Calu3 (cell line): Measurements from ENCODE around the gene KREMEN1. TPM values are rescaled to one million over a fixed set of nuclear protein-coding genes. Genes with fewer than 3 reads are reported as not detected.
"Not testable (repeated sequence)": the region's sequence is repeated elsewhere in the genome, so short reads cannot be mapped to it uniquely, and the experiment has no call there.

Experiments
- BruUV-seq: library from RNA; stranded (reverse); fragments of 400-500 nt; replicated peaks from 2 replicates; lab custom pipeline; 2021; lab: Mats Ljungman, UMichigan
- CTCF ChIA-PET: fragments of 300-600 bp; sonication (Branson Sonifier 250); formaldehyde crosslinking; loops from one replicate; lab custom pipeline; 2022; ENCODE audit warnings: antibody characterized with exemption; lab: Charles Lee
- DNase-seq: peaks from one replicate; pipeline ENCODE4 v3.0.0; 2022
- H3K27ac Mint-ChIP-seq: one replicate; pipeline ENCODE4 v1.8.0; 2022; ENCODE audit warnings: mixed read lengths; ENCODE audit not compliant: unreplicated experiment
- H3K27me3 Mint-ChIP-seq: one replicate; pipeline ENCODE4 v1.8.0; 2022; ENCODE audit warnings: mixed read lengths; ENCODE audit not compliant: unreplicated experiment
- H3K36me3 Mint-ChIP-seq: one replicate; pipeline ENCODE4 v1.8.0; 2022; ENCODE audit warnings: mild to moderate bottlenecking, moderate library complexity, mixed read lengths; ENCODE audit not compliant: insufficient read depth, unreplicated experiment
- H3K4me1 Mint-ChIP-seq: one replicate; pipeline ENCODE4 v1.8.0; 2022; ENCODE audit warnings: mild to moderate bottlenecking, low read depth, mixed read lengths; ENCODE audit not compliant: unreplicated experiment
- H3K4me3 Mint-ChIP-seq: one replicate; pipeline ENCODE4 v1.8.0; 2022; ENCODE audit warnings: mild to moderate bottlenecking, low read depth, moderate library complexity, mixed read lengths; ENCODE audit not compliant: unreplicated experiment
- H3K9me3 Mint-ChIP-seq: one replicate; pipeline ENCODE4 v1.8.0; 2022; ENCODE audit warnings: low read depth, mixed read lengths; ENCODE audit not compliant: unreplicated experiment
- intact Hi-C: fragments of 100-400 bp; cut with micrococcal nuclease; formaldehyde crosslinking; loops from one replicate; pipeline ENCODE4 v1.10.0; 2022; ENCODE audit not compliant: unreplicated experiment
- total RNA-seq: library from RNA; stranded (reverse); gene quantifications from 2 replicates; pipeline ENCODE4 v1.2.3, GENCODE V29; 2022
- TF ChIP-seq, protein P1 (sequence below): fragments of 200-600 bp; IDR thresholded peaks from one replicate; pipeline ENCODE4 v1.8.0; 2022; ENCODE audit warnings: antibody characterized with exemption; ENCODE audit not compliant: unreplicated experiment

Gene KREMEN1
- total RNA-seq, 1 experiment from 2014 or later: 2.8 TPM

GRCh38 chr22:29117799-29118477 lies 45.1 kb downstream of the KREMEN1 start:
- CTCF ChIA-PET: no interaction called here
- TF ChIP-seq, protein P1, sequence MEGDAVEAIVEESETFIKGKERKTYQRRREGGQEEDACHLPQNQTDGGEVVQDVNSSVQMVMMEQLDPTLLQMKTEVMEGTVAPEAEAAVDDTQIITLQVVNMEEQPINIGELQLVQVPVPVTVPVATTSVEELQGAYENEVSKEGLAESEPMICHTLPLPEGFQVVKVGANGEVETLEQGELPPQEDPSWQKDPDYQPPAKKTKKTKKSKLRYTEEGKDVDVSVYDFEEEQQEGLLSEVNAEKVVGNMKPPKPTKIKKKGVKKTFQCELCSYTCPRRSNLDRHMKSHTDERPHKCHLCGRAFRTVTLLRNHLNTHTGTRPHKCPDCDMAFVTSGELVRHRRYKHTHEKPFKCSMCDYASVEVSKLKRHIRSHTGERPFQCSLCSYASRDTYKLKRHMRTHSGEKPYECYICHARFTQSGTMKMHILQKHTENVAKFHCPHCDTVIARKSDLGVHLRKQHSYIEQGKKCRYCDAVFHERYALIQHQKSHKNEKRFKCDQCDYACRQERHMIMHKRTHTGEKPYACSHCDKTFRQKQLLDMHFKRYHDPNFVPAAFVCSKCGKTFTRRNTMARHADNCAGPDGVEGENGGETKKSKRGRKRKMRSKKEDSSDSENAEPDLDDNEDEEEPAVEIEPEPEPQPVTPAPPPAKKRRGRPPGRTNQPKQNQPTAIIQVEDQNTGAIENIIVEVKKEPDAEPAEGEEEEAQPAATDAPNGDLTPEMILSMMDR: no peak
- no peak for DNase-seq

DNA sequence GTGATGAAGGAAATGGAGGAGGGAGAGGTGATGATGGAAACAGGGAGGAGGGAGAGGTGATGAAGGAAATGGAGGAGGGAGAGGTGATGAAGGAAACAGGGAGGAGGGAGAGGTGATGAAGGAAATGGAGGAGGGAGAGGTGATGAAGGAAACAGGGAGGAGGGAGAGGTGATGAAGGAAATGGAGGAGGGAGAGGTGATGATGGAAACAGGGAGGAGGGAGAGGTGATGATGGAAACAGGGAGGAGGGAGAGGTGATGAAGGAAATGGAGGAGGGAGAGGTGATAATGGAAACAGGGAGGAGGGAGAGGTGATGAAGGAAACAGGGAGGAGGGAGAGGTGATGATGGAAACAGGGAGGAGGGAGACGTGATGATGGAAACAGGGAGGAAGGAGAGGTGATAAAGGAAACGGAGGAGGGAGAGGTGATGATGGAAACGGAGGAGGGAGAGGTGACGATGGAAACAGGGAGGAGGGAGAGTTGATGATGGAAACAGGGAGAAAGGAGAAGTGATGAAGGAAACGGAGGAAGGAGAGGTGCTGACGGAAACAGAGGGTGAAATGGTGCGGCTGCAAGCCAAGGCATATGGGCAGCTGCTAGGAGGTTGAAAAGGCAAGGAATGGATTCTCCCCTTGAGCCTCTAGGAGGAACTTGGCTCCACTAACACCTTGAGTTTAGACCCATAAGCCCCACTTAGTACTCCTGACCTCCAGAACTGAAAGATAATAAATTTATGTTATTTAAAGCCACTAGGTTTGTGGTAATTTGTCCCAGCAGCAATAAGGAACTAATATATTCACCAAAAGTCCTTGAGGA lies 47.5 kb downstream of the KREMEN1 start:
- intact Hi-C loops, BruUV-seq, DNase-seq, H3K36me3 Mint-ChIP-seq, H3K9me3 Mint-ChIP-seq, H3K4me1 Mint-ChIP-seq, H3K27ac Mint-ChIP-seq, H3K4me3 Mint-ChIP-seq: not testable (repeated sequence)
- CTCF ChIA-PET: interaction anchor here (0.7 to 1.3 kb wide), 2 partner anchors 203 to 515 kb away, joined by 3 read pairs; no protein-coding TSS in a partner anchor
- H3K27me3 Mint-ChIP-seq: peaks cover 20% of the 10 kb centered on the region

More at GRCh38 chr22:29117799-29118477, 45.1 kb downstream of the KREMEN1 start:
- Mint-ChIP-seq H3K4me1 (no peaks in the 10 kb centered on the region), H3K9me3 (peaks cover 5% of the 10 kb centered on the region), H3K27ac (no peak overlapping the region), H3K36me3 (no peaks in the 10 kb centered on the region), H3K27me3 (peaks cover 20% of the 10 kb centered on the region), H3K4me3 (no peak overlapping the region)
- intact Hi-C loops: no loop called here
- BruUV-seq: no TSS peak

GRCh38 chr22:29121124-29121523 lies 48.3 kb downstream of the KREMEN1 start:
- intact Hi-C loops: no loop called here
- no TSS peak for BruUV-seq
- CTCF ChIA-PET: interaction anchor here (0.7 kb wide), 1 partner anchor 202 kb away, joined by 3 read pairs; no protein-coding TSS in a partner anchor
- no peak for DNase-seq
- Mint-ChIP-seq H3K27ac (no peak overlapping the region), H3K4me3 (no peak overlapping the region), H3K27me3 (peaks cover 20% of the 10 kb centered on the region), H3K4me1 (no peaks in the 10 kb centered on the region), H3K9me3 (peaks cover 5% of the 10 kb centered on the region), H3K36me3 (no peaks in the 10 kb centered on the region)
- TF ChIP-seq, protein P1: no peak

GRCh38 chr22:29122041-29122440 lies 49.2 kb downstream of the KREMEN1 start:
- CTCF ChIA-PET: interaction anchor here (0.7 kb wide), 1 partner anchor 8 kb away, joined by 3 read pairs; no protein-coding TSS in a partner anchor

More at GRCh38 chr22:29122041-29122440, 49.2 kb downstream of the KREMEN1 start:
- Mint-ChIP-seq H3K4me1 (no peaks in the 10 kb centered on the region), H3K4me3 (no peak overlapping the region), H3K27ac (no peak overlapping the region), H3K36me3 (no peaks in the 10 kb centered on the region), H3K27me3 (peaks cover 20% of the 10 kb centered on the region), H3K9me3 (peaks cover 5% of the 10 kb centered on the region)
- intact Hi-C loops: no loop called here
- BruUV-seq: no TSS peak
- TF ChIP-seq, protein P1: no peak
- DNase-seq: no peak
